ENCODE measurements around the gene GLUD2.

- TF ChIP-seq, protein P1, sequence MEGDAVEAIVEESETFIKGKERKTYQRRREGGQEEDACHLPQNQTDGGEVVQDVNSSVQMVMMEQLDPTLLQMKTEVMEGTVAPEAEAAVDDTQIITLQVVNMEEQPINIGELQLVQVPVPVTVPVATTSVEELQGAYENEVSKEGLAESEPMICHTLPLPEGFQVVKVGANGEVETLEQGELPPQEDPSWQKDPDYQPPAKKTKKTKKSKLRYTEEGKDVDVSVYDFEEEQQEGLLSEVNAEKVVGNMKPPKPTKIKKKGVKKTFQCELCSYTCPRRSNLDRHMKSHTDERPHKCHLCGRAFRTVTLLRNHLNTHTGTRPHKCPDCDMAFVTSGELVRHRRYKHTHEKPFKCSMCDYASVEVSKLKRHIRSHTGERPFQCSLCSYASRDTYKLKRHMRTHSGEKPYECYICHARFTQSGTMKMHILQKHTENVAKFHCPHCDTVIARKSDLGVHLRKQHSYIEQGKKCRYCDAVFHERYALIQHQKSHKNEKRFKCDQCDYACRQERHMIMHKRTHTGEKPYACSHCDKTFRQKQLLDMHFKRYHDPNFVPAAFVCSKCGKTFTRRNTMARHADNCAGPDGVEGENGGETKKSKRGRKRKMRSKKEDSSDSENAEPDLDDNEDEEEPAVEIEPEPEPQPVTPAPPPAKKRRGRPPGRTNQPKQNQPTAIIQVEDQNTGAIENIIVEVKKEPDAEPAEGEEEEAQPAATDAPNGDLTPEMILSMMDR (IDR thresholded peaks at IDR 0.05; ENCODE audit: insufficient read depth, low read length, poor library complexity, severe bottlenecking), result no peak
- no peak for TF ChIP-seq EZH2phosphoT487 (conservative IDR thresholded peaks at IDR 0.05; ENCODE audit: low read length)
These were observed 38.2 kb downstream of the GLUD2 start for GRCh38 chrX:121085612-121086010.
